KBM-7 (cell line): Measurements from ENCODE around the gene ELMOD1.
"Not testable (repeated sequence)": the region's sequence is repeated elsewhere in the genome, so short reads cannot be mapped to it uniquely, and the experiment has no call there.

Source experiments
- DNase-seq: peaks from one replicate; pipeline ENCODE4 v3.0.0-alpha.2; 2015
- in situ Hi-C: fragments of 300-500 bp; cut with MboI; formaldehyde crosslinking; loops from 2 replicates; pipeline ENCODE4 v1.14.3; 2020; ENCODE audit warnings: low sequenced_read_pairs, low pct_unique_long_range_greater_than_20kb, mixed read lengths

ELMOD1 gene

DNA sequence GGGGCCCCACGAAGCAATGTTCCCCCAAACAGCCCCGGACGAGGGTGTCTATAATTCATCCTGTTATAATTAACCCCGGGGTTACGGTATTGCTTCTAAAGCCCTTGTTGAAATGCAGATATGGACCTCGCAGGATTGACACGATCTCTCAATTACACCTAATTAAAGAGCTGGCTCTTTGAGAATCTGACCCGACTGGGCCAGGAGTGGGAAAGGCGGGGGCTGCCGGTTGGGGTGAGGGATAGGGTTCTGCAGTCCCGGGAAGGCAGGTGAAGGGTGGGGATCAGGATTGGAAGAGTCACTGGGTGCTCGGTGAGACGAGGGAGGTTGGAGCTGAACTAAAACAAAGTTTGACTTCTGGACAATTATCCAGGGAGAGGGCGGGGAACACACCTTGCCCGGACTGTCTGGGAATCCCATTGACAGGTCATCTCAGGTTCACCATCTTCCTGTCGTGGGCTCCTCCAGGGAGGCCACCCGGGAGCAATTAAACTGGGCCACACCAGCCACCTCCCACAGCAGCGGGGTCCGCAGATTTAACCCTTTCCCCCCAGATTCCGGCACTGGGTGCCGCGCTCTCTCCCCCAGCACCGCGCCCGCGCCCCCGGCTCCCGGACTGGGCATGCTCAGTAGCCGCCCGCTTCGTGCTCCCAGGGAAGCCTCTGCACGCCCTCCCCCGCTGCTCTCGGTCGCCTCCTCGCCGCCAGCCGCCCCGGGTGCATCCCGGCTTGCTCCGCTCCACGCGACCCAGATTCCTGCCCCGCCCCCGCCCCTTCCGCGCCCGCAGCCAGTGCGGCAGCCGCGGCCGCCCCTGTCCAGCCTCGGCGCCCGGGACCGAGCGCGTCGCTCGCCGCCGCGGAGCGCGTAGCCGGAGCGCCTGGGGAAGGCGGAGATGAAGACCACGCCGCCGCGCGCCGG lies at the start of gene ELMOD1:
Gene ELMOD1, plus strand, starts transcription at position 688 of the 918 bp plus-strand sequence. CDS start 27,043 bp downstream, outside the sequence.
- in situ Hi-C loops, result loop anchor here (25.0 kb wide), 1 partner anchor 97 kb away; no protein-coding TSS in a partner anchor

GRCh38 chr11:107545101-107545514 lies 45.8 kb upstream of the ELMOD1 start:
- in situ Hi-C loops, result no loop called here

More for the DNA sequence above, at the start of gene ELMOD1:
- DNase-seq, result peak; percentile 41

GRCh38 chr11:107547961-107548360 lies 43.0 kb upstream of the ELMOD1 start:
- in situ Hi-C loops, result no loop called here

More at GRCh38 chr11:107545101-107545514, 45.8 kb upstream of the ELMOD1 start:
- DNase-seq, result no peak

GRCh38 chr11:107549253-107549953 lies 41.5 kb upstream of the ELMOD1 start:
- in situ Hi-C loops, result no loop called here
- DNase-seq, result peak; percentile 37

More at GRCh38 chr11:107547961-107548360, 43.0 kb upstream of the ELMOD1 start:
- no peak for DNase-seq

GRCh38 chr11:107549954-107550285 lies 41.0 kb upstream of the ELMOD1 start:
- no peak for DNase-seq
- in situ Hi-C loops, result loop anchor here (25.0 kb wide), 1 partner anchor 337 kb away; no protein-coding TSS in a partner anchor

DNA sequence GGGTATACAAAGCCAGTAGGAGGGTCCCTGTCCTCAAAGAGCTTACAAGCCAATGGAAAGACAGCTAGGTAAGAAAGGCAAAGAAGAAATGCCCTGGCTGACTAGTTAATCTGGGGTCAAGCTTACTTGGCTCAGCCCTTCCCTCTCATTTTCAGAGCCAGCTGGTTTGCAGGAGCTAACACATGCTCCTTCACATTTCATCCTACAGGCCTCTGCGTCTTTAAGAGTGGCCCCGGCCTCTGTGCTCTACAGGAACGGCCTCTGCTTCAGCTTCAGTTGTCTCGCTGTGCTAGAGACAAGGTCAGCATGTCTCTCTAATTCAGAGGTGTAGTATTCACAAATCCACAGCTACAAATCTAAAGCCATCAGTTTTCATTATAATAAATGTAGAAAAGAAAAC lies 40.6 kb upstream of the ELMOD1 start:
- in situ Hi-C loops, result loop anchor here (25.0 kb wide), 1 partner anchor 337 kb away; no protein-coding TSS in a partner anchor
- no peak for DNase-seq

GRCh38 chr11:107561688-107562087 lies 29.3 kb upstream of the ELMOD1 start:
- in situ Hi-C loops, result loop anchor here (25.0 kb wide), 1 partner anchor 326 kb away; no protein-coding TSS in a partner anchor

DNA sequence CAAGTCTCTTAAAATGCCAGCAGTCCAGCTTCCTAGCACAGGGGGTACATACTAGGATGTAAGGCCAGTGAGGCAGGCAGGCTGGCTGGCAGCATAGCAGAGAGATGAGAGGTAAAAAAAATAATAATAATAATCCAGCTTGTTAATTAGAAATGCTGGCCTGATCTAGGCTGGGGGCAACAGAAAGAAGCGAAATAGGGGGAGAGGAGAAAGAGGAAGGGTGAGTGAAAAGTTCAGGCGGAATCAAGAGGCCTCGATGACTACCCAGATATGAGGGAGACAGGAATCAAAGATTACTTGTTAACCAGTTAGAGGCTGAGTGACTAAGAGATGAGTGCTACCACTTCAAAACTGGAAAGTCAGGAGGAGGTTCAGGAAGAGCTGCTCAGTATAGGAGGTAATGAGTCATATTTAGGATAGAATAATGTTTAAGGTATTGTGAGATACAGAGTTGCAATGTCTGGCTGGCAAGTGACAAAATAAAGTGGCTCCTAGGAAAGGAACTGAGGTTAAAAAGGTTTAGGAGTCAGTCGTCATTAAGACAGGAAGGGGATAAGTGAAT lies 28.2 kb upstream of the ELMOD1 start:
- in situ Hi-C loops, result loop anchor here (25.0 kb wide), 1 partner anchor 325 kb away; no protein-coding TSS in a partner anchor
- DNase-seq, result no peak

More at GRCh38 chr11:107561688-107562087, 29.3 kb upstream of the ELMOD1 start:
- DNase-seq, result no peak

DNA sequence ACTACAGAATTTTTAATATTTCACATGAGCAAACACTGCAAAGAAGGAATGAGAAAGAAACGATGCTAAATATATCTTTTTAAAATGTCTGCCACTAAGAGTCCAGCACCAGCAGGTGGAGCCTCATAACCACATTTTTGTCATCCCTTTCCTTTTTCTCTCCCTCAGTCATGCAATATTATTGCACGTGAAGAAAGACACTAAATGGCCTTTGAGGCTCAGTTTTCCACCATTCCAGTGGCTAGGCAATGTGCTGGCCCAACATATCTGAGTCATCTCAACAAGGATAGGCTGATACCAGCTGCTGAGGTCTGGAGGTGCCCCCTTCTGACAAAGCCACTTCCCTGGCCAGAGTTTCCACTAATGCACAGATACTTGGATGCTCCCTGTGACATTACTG lies 27.2 kb upstream of the ELMOD1 start:
- in situ Hi-C loops, result loop anchor here (25.0 kb wide), 1 partner anchor 324 kb away; no protein-coding TSS in a partner anchor
- DNase-seq, result peak; percentile 79

GRCh38 chr11:107564877-107565218 lies 26.1 kb upstream of the ELMOD1 start:
- in situ Hi-C loops, result loop anchor here (25.0 kb wide), 1 partner anchor 322 kb away; no protein-coding TSS in a partner anchor

GRCh38 chr11:107565219-107565937 lies 25.6 kb upstream of the ELMOD1 start, which contains the start of gene ALKBH8:
Gene ALKBH8, minus strand, starts transcription at chr11:107565735. Its CDS starts 4,842 bp downstream, at chr11:107560893.
- DNase-seq, result peak; percentile 82
- in situ Hi-C loops, result loop anchor here (25.0 kb wide), 1 partner anchor 322 kb away; no protein-coding TSS in a partner anchor

More at GRCh38 chr11:107564877-107565218, 26.1 kb upstream of the ELMOD1 start:
- DNase-seq, result no peak

DNA sequence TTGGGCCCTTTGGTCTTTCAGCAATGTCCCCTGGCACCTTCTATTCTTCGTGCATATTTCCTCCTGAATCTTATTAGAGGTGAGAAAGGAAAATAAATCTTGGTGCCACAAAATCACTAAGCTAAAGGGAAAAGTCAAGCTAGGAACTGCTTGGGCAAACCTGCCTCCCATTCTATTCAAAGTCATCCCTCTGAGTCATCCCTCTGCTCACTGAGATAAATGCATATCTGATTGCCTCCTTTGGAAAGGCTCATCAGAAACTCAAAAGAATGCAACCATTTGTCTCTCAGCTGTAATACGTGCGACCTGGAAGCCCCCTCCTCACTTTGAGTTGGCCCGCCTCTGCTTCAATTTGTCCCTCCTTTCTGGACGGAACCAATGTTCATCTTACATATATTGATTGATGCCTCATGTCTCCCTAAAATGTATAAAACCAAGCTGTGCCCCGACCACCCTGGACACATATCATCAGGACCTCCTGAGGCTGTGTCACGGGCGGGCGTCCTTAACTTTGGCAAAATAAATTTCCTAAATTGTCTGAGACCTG lies 24.9 kb upstream of the ELMOD1 start:
- not testable (repeated sequence) for DNase-seq
- in situ Hi-C loops, result loop anchor here (25.0 kb wide), 1 partner anchor 321 kb away; no protein-coding TSS in a partner anchor

DNA sequence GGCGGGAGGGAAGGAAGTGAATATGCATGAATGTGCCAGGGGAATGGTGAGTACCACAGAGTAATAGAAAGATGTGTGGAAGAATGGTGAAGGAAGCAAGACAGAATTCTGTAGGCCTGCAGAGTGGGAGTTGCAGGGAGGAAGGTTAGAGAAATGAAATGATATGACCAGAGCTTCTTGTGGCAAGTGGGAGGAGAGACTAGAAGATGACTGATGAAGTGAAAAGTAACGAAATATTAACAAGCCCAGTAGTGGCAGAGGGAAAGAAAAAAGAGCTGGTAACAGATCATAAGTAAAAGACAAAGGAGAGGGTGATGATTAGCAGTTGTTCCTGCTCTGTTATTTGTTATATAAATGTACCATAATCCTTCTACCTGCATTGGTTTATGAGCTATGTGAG lies 24.4 kb upstream of the ELMOD1 start:
- in situ Hi-C loops, result loop anchor here (25.0 kb wide), 1 partner anchor 321 kb away; no protein-coding TSS in a partner anchor
- DNase-seq, result no peak

DNA sequence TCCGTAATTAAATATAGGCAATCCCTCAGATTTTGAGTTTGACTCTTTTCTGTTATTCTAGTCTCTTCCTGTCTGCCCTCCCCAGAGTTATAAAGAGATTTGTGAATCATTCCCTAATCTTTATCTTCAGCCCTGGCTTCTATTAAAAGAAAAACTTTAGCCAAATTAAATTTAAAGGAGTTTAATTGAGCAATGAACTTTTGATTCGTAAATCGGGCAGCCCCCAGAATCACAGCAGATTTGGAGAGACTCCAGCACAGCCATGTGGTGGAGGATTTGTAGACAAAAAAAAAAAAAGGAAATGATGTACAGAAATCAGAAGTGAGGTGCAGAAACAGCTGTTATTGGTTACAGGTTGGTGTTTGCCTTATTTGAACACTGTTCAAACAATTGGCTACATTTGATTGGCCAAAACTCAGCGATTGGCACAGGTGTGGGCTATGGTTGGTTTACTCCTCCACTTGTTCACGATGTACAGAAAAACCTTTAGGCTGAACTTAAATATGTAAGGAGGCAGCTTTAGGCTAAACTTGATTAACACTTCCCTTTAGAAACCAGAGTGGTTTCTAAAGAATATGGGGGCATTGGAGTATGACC lies 23.1 kb upstream of the ELMOD1 start:
- DNase-seq, result peak; percentile 10
- in situ Hi-C loops, result loop anchor here (25.0 kb wide), 1 partner anchor 319 kb away; no protein-coding TSS in a partner anchor

DNA sequence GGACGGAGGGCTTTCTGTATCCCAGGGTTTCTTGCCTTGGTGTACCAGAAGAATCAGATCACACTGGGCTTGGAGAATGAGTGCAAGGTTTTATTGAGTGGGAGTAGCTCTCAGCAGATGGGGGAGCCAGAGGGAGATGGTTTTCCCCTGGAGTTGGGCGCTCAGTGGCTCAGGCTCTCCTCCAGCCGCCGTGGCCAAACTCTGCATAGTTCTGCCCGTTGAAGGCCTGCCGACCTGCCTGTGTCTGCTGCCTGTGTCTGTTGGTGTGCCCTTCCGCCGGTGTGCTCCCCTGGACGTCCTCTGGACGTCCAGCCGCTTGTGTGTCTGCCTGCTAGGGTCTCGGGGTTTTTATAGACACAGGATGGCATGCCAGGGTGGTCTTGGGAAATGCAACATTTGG lies 20.9 kb upstream of the ELMOD1 start:
- in situ Hi-C loops, result loop anchor here (25.0 kb wide), 1 partner anchor 317 kb away; no protein-coding TSS in a partner anchor
- no peak for DNase-seq

DNA sequence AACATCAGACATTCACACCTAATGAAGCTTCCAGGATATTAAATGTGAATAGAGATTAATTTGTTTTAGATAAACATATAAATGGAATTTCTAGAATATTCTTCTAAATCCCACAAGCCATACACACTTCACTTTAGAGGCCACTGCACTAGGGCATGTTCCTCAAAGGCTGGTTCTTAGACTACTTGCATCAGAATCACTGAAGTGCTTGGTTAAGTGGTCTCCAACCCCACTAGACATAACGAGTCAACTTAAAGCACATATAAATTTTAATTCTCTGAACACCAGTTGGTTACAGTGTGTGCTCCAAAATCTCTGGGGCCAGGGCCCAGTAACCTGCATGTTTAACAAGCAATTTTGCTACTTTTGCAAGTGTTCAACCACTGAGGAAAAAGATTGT lies 17.5 kb upstream of the ELMOD1 start:
- in situ Hi-C loops, result loop anchor here (25.0 kb wide), 1 partner anchor 314 kb away; no protein-coding TSS in a partner anchor
- no peak for DNase-seq
